ENCODE measurements around the gene PPP1R12B.
"Not testable (repeated sequence)": the region's sequence is repeated elsewhere in the genome, so short reads cannot be mapped to it uniquely, and the experiment has no call there.

The PPP1R12B gene

DNA sequence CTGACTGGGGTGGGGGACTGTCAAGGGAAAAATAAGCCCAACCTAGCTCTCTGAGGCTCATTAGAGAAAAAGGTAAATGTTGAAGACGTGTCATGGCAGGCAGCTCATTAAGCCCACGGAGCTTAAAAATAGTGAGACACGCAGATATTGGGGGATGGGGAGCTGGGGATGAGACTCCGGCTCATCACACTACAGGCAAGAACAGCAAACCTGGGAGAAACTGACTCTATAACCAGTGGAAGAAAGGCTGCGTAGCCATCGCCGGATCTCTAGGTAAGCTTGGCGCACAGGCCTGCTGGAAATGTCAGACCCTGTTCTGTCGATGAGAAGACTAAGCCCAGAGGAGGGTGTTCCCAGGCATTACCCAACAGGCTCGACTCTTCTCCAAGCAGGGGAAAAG lies 283.7 kb downstream of the PPP1R12B start:
- Histone ChIP-seq H3K9me3 (ENCODE audit: control insufficient read depth in 1 of 2, low read length in 2 of 2) (no peaks in the 10 kb centered on the region), H3K36me3 (ENCODE audit: control insufficient read depth in 1 of 2, insufficient read depth in 2 of 2, low read length in 2 of 2) (no peaks in the 10 kb centered on the region), H3K4me3 (ENCODE audit: low read depth in 1 of 2, low read length in 2 of 2) (no peak overlapping the region), H3K9ac (ENCODE audit: low read depth in 1 of 2, low read length in 2 of 2) (no peak overlapping the region), H3K27ac (ENCODE audit: low read depth, low read length) (no peak overlapping the region), H3K27me3 (ENCODE audit: control insufficient read depth in 1 of 2, insufficient read depth in 2 of 2, low read length in 2 of 2) (no peaks in the 10 kb centered on the region), H3K4me1 (ENCODE audit: control insufficient read depth in 1 of 2, insufficient read depth in 2 of 2, low read length in 2 of 2) (peaks cover 0 to 2% of the 10 kb centered on the region in 2 donors)

DNA sequence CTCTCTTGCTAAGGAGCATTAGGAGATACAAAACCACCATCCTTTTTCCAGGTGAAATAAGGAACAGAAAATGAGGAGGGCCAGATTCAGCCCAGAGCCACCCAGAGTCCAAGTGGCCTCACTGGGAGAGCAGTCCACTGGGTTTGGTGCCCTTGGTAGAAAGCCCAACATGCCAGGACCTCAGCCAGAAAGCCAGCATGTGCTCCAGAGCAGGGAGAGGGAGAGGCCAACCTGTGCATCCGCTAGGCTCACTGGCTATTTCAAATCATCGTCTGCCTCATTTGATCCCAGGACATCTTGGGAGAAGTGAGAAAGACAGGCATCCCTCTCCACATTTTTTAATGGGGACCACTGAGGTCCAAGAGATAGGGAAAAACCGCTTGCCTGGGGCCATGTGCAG lies 287.7 kb downstream of the PPP1R12B start:
- not testable (repeated sequence) for H3K36me3 ChIP-seq (ENCODE audit: control insufficient read depth in 1 of 2, insufficient read depth in 2 of 2, low read length in 2 of 2); H3K4me3 ChIP-seq (ENCODE audit: low read depth in 1 of 2, low read length in 2 of 2); H3K27ac ChIP-seq (ENCODE audit: low read depth, low read length); H3K9ac ChIP-seq (ENCODE audit: low read depth in 1 of 2, low read length in 2 of 2); H3K27me3 ChIP-seq (ENCODE audit: control insufficient read depth in 1 of 2, insufficient read depth in 2 of 2, low read length in 2 of 2); H3K9me3 ChIP-seq (ENCODE audit: control insufficient read depth in 1 of 2, low read length in 2 of 2)
- H3K4me1 ChIP-seq (ENCODE audit: control insufficient read depth in 1 of 2, insufficient read depth in 2 of 2, low read length in 2 of 2): peaks cover 6 to 25% of the 10 kb centered on the region in 2 donors

- H3K27me3 ChIP-seq (ENCODE audit: control insufficient read depth in 1 of 2, insufficient read depth in 2 of 2, low read length in 2 of 2): peaks cover 6 to 10% of the 10 kb centered on the region in 2 donors
- not testable (repeated sequence) for H3K27ac ChIP-seq (ENCODE audit: low read depth, low read length); H3K4me3 ChIP-seq (ENCODE audit: low read depth in 1 of 2, low read length in 2 of 2); H3K9ac ChIP-seq (ENCODE audit: low read depth in 1 of 2, low read length in 2 of 2); H3K36me3 ChIP-seq (ENCODE audit: control insufficient read depth in 1 of 2, insufficient read depth in 2 of 2, low read length in 2 of 2); H3K9me3 ChIP-seq (ENCODE audit: control insufficient read depth in 1 of 2, low read length in 2 of 2)
- H3K4me1 ChIP-seq (ENCODE audit: control insufficient read depth in 1 of 2, insufficient read depth in 2 of 2, low read length in 2 of 2): peaks cover 6 to 28% of the 10 kb centered on the region in 2 donors
Observed at GRCh38 chr1:202637321-202638018, 289.0 kb downstream of the PPP1R12B start.

- H3K9me3 ChIP-seq (ENCODE audit: control insufficient read depth in 1 of 2, low read length in 2 of 2): no peaks in the 10 kb centered on the region
- H3K27ac ChIP-seq (ENCODE audit: low read depth, low read length): no peak overlapping the region
- peaks cover 6 to 33% of the 10 kb centered on the region in 2 donors for H3K4me1 ChIP-seq (ENCODE audit: control insufficient read depth in 1 of 2, insufficient read depth in 2 of 2, low read length in 2 of 2)
- no peaks in the 10 kb centered on the region for H3K36me3 ChIP-seq (ENCODE audit: control insufficient read depth in 1 of 2, insufficient read depth in 2 of 2, low read length in 2 of 2)
- no peak overlapping the region for H3K4me3 ChIP-seq (ENCODE audit: low read depth in 1 of 2, low read length in 2 of 2)
- H3K9ac ChIP-seq (ENCODE audit: low read depth in 1 of 2, low read length in 2 of 2): no peak overlapping the region
- H3K27me3 ChIP-seq (ENCODE audit: control insufficient read depth in 1 of 2, insufficient read depth in 2 of 2, low read length in 2 of 2): peaks cover 11 to 16% of the 10 kb centered on the region in 2 donors
Observed at GRCh38 chr1:202638019-202638700, 289.7 kb downstream of the PPP1R12B start.

- H3K27ac ChIP-seq (ENCODE audit: low read depth, low read length): not testable (repeated sequence)
- H3K27me3 ChIP-seq (ENCODE audit: control insufficient read depth in 1 of 2, insufficient read depth in 2 of 2, low read length in 2 of 2): peaks cover 12 to 20% of the 10 kb centered on the region in 2 donors
Observed at GRCh38 chr1:202638701-202639305, 290.3 kb downstream of the PPP1R12B start.

DNA sequence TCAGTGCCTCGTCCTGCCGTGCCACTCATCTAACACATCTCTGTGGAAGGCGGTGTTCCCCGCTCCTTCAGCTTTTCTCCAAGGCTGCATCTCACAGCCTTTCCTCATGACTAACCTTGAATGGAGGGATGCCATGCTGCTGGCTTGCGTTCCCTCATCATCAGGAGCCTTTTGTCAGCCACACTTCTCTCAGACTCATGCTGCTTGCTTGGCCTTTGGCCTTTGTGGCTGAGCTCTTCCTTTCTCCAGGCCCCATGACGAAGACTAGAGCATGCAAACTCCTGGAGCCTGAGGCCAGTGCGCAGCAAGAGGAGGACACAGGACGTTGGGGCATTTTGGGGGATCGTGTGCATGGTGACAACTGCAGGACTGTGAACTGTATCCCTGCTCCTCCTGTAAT lies 291.0 kb downstream of the PPP1R12B start:
- Histone ChIP-seq H3K9ac (ENCODE audit: low read depth in 1 of 2, low read length in 2 of 2) (no peak overlapping the region), H3K4me1 (ENCODE audit: control insufficient read depth in 1 of 2, insufficient read depth in 2 of 2, low read length in 2 of 2) (peaks cover 6 to 42% of the 10 kb centered on the region in 2 donors), H3K9me3 (ENCODE audit: control insufficient read depth in 1 of 2, low read length in 2 of 2) (no peaks in the 10 kb centered on the region), H3K27ac (ENCODE audit: low read depth, low read length) (no peak overlapping the region), H3K36me3 (ENCODE audit: control insufficient read depth in 1 of 2, insufficient read depth in 2 of 2, low read length in 2 of 2) (no peaks in the 10 kb centered on the region), H3K4me3 (ENCODE audit: low read depth in 1 of 2, low read length in 2 of 2) (no peak overlapping the region), H3K27me3 (ENCODE audit: control insufficient read depth in 1 of 2, insufficient read depth in 2 of 2, low read length in 2 of 2) (peaks cover 19 to 27% of the 10 kb centered on the region in 2 donors)

More at GRCh38 chr1:202638701-202639305, 290.3 kb downstream of the PPP1R12B start:
- H3K9ac ChIP-seq (ENCODE audit: low read depth in 1 of 2, low read length in 2 of 2); H3K4me3 ChIP-seq (ENCODE audit: low read depth in 1 of 2, low read length in 2 of 2); H3K36me3 ChIP-seq (ENCODE audit: control insufficient read depth in 1 of 2, insufficient read depth in 2 of 2, low read length in 2 of 2); H3K9me3 ChIP-seq (ENCODE audit: control insufficient read depth in 1 of 2, low read length in 2 of 2): not testable (repeated sequence)
- peaks cover 6 to 35% of the 10 kb centered on the region in 2 donors for H3K4me1 ChIP-seq (ENCODE audit: control insufficient read depth in 1 of 2, insufficient read depth in 2 of 2, low read length in 2 of 2)

DNA sequence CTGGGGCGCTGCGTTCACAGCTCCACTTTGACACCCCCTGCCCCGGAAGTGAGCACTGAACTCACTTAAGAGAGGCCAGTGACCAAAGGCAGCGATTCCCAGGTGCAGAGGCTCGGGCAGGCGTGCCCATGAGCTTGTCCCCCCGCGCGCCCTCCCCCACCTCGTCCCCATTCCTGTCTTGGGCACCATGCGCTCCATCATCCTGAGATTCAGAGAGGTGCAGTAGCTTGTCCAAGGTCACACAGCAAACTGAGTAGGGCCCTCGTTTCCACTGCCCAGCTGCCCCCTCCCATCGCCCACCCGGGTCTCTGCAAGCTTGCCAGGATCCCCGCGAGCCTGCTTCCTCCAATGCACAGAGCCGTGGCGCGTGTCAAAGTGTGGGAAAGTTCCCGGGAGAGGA lies 293.7 kb downstream of the PPP1R12B start:
- peak overlapping the region; percentile 47 to 59 for H3K4me3 ChIP-seq (ENCODE audit: low read depth in 1 of 2, low read length in 2 of 2)
- peaks cover 25 to 31% of the 10 kb centered on the region in 2 donors for H3K27me3 ChIP-seq (ENCODE audit: control insufficient read depth in 1 of 2, insufficient read depth in 2 of 2, low read length in 2 of 2)

More for the DNA sequence above, 293.7 kb downstream of the PPP1R12B start:
- no peak overlapping the region for H3K27ac ChIP-seq (ENCODE audit: low read depth, low read length)
- no peaks in the 10 kb centered on the region for H3K9me3 ChIP-seq (ENCODE audit: control insufficient read depth in 1 of 2, low read length in 2 of 2)
- peaks cover 6 to 42% of the 10 kb centered on the region in 2 donors for H3K4me1 ChIP-seq (ENCODE audit: control insufficient read depth in 1 of 2, insufficient read depth in 2 of 2, low read length in 2 of 2)
- no peaks in the 10 kb centered on the region for H3K36me3 ChIP-seq (ENCODE audit: control insufficient read depth in 1 of 2, insufficient read depth in 2 of 2, low read length in 2 of 2)
- no peak overlapping the region for H3K9ac ChIP-seq (ENCODE audit: low read depth in 1 of 2, low read length in 2 of 2)

Measured in duodenal mucosa (tissue), 2 donors.